ENCODE measurements around the gene DNAI4.

DNA sequence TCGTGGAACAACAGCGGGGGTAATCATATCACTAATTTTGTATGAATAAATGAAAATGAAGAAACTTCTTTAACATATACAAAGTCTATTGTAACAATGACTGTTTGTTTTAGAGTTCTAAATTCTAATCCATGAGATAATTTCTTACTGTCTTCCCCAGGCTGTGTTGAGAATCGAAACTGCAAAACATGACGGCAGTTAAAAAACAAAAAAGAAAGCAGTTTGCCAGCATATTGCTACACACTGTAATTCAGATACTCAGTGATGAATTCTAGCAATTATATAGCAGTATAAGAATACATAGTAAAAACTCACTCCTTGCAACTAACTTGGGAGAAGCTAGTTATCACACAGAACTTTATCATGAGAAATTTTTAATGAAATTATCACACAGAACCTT lies 145.7 kb downstream of the DNAI4 start:
- TF ChIP-seq EZH2 (IDR thresholded peaks at IDR 0.05) (no peak), POLR2AphosphoS5 (IDR thresholded peaks at IDR 0.05; ENCODE audit: borderline replicate concordance, low read depth, low read length) (no peak), FOXP2 (optimal IDR thresholded peaks at IDR 0.05; ENCODE audit: control extremely low read depth, extremely low read length, insufficient read depth) (no peak)

Data from SK-N-MC (cell line).